Activated T-helper 9 cell treated with anti-CD3 and anti-CD28 coated beads, Interleukin-2, amount 50 U/mL, for 16 hours (primary cell): ENCODE data around the gene DMXL2.
"Not testable (repeated sequence)": the region's sequence is repeated elsewhere in the genome, so short reads cannot be mapped to it uniquely, and the experiment has no call there.

Source experiments
- DNase-seq: peaks from one replicate; pipeline ENCODE4 v3.0.0-alpha.2; 2020; ENCODE audit warnings: low read depth

Gene DMXL2

GRCh38 chr15:51622604-51623370, at the start of gene DMXL2:
TSS of gene DMXL2 (minus strand) at chr15:51622771. CDS start at chr15:51622545, 226 bp downstream.
- DNase-seq = peak; percentile 50

GRCh38 chr15:51672155-51672687, 49.6 kb upstream of the DMXL2 start:
- DNase-seq = no peak

- DNase-seq = no peak
These were observed 46.8 kb upstream of the DMXL2 start for GRCh38 chr15:51669381-51669780.

- DNase-seq = no peak
These were observed 45.9 kb upstream of the DMXL2 start for GRCh38 chr15:51668446-51668845.

GRCh38 chr15:51667478-51667877, 44.9 kb upstream of the DMXL2 start:
- no peak for DNase-seq

GRCh38 chr15:51661072-51661471, 38.5 kb upstream of the DMXL2 start:
- no peak for DNase-seq

- no peak for DNase-seq
These were observed 36.1 kb upstream of the DMXL2 start for GRCh38 chr15:51658664-51659063.

- DNase-seq = not testable (repeated sequence)
These were observed 33.0 kb upstream of the DMXL2 start for GRCh38 chr15:51655401-51656057.

GRCh38 chr15:51652084-51652668, 29.6 kb upstream of the DMXL2 start:
- no peak for DNase-seq

- DNase-seq = no peak
These were observed 27.3 kb upstream of the DMXL2 start for GRCh38 chr15:51649659-51650521.

GRCh38 chr15:51648643-51649042, 26.1 kb upstream of the DMXL2 start:
- DNase-seq = not testable (repeated sequence)

- DNase-seq = not testable (repeated sequence)
These were observed 25.5 kb upstream of the DMXL2 start for GRCh38 chr15:51648101-51648500.

- no peak for DNase-seq
These were observed 24.6 kb upstream of the DMXL2 start for GRCh38 chr15:51647128-51647562.

GRCh38 chr15:51642696-51643095, 20.1 kb upstream of the DMXL2 start:
- DNase-seq = no peak

- no peak for DNase-seq
These were observed 19.0 kb upstream of the DMXL2 start for GRCh38 chr15:51641490-51642130.

- DNase-seq = no peak
These were observed 12.1 kb upstream of the DMXL2 start for GRCh38 chr15:51634591-51635198.

GRCh38 chr15:51629612-51630011, 7.0 kb upstream of the DMXL2 start:
- DNase-seq = no peak

- no peak for DNase-seq
These were observed 2.7 kb upstream of the DMXL2 start for GRCh38 chr15:51625236-51625635.

GRCh38 chr15:51624022-51624421, 1.5 kb upstream of the DMXL2 start:
- DNase-seq = no peak

GRCh38 chr15:51623386-51623938, 891 bp upstream of the DMXL2 start:
- no peak for DNase-seq
